Measurements from ENCODE around the gene CASQ2. TPM values are rescaled to one million over a fixed set of nuclear protein-coding genes. Genes with fewer than 3 reads are reported as not detected.

Gene CASQ2
- polyA plus RNA-seq, 1 donor (not counting 4 experiments of a cell fraction or from before 2014, with no cell fraction given): 0.04 TPM

DNA sequence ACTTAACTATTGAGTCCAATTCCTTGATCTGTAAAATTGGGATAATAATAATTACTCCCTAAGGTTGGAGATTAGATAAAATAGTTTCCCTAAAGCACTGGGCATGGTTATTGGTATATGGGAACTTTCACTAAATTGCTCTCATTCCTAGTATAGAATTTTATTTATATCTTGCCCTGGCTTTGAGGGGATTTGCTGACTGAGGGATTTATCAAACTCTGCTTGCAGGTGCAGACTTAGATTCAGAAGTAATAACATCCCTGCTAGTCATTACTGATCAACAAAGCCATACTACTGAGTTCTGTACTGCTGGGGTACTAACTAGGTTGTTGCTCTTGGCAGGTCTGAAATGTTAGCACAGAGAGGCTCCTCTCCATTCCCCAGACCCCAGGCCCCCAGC is 41.9 kb downstream of the CASQ2 start:
- Histone ChIP-seq H3K9ac (ENCODE audit: control insufficient read depth, extremely low read depth, insufficient read depth, low read length) (no peak overlapping the region), H3K27ac (ENCODE audit: control insufficient read depth, insufficient read depth, low read length) (no peak overlapping the region), H2AFZ (ENCODE audit: control insufficient read depth, low read length) (no peak overlapping the region), H3K9me1 (ENCODE audit: control insufficient read depth, extremely low read depth, insufficient read depth, low read length) (no peaks in the 10 kb centered on the region), H3K27me3 (ENCODE audit: control insufficient read depth, extremely low read depth, insufficient read depth, low read length) (no peaks in the 10 kb centered on the region), H3K9me3 (ENCODE audit: control insufficient read depth, low read depth, low read length) (no peaks in the 10 kb centered on the region), H3K36me3 (ENCODE audit: control insufficient read depth in 2 of 2, extremely low read depth in 1 of 2, insufficient read depth in 2 of 2, low read length in 2 of 2) (no peaks in the 10 kb centered on the region), H3K4me2 (ENCODE audit: control insufficient read depth, extremely low read depth, insufficient read depth, low read depth, low read length) (no peak overlapping the region), H4K20me1 (ENCODE audit: control insufficient read depth, extremely low read depth, insufficient read depth, low read length) (no peaks in the 10 kb centered on the region), H3K4me3 (ENCODE audit: control insufficient read depth in 2 of 3, extremely low read depth in 1 of 3, insufficient read depth in 2 of 3, low read depth in 1 of 3, low read length in 3 of 3) (no peak overlapping the region), H3K79me2 (ENCODE audit: control insufficient read depth, insufficient read depth, low read length) (no peaks in the 10 kb centered on the region), H3K4me1 (ENCODE audit: control insufficient read depth, extremely low read depth, insufficient read depth, low read length) (no peaks in the 10 kb centered on the region)
- TF ChIP-seq, protein P1, sequence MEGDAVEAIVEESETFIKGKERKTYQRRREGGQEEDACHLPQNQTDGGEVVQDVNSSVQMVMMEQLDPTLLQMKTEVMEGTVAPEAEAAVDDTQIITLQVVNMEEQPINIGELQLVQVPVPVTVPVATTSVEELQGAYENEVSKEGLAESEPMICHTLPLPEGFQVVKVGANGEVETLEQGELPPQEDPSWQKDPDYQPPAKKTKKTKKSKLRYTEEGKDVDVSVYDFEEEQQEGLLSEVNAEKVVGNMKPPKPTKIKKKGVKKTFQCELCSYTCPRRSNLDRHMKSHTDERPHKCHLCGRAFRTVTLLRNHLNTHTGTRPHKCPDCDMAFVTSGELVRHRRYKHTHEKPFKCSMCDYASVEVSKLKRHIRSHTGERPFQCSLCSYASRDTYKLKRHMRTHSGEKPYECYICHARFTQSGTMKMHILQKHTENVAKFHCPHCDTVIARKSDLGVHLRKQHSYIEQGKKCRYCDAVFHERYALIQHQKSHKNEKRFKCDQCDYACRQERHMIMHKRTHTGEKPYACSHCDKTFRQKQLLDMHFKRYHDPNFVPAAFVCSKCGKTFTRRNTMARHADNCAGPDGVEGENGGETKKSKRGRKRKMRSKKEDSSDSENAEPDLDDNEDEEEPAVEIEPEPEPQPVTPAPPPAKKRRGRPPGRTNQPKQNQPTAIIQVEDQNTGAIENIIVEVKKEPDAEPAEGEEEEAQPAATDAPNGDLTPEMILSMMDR (optimal IDR thresholded peaks at IDR 0.05 in 1 of 3, IDR thresholded peaks at IDR 0.05 in 1 of 3, conservative IDR thresholded peaks at IDR 0.05 in 1 of 3; ENCODE audit: extremely low read depth in 1 of 3, insufficient read depth in 2 of 3, low read length in 3 of 3): no peak
- TF ChIP-seq EZH2 (IDR thresholded peaks at IDR 0.05; ENCODE audit: low read length): no peak
- DNase-seq (ENCODE audit: low read depth, low spot score) (no peak), FAIRE-seq (no peak)
- dilution Hi-C loops (cut with MboI; ENCODE audit: extremely low pct_ligation_motif_present, low sequenced_read_pairs): no loop called here

DNA sequence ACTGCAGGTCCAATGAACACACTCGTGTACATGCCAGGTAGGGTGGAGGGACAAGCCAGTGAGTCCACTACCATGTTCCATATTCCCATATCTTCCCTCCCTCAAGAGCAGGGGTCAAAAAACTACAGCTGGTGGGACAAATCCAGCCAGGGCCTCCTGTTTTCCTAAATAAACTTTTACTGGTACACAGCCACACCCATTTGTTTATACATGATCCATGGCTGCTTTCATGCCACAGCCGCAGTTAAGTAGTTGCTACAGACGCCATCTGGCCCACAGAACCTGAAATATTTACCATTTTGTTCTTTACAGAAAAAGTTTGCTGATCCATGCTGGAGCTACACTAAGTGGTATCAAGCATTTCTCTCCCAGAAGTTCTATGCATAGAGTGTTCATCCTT is 42.4 kb downstream of the CASQ2 start:
- Histone ChIP-seq H4K20me1 (ENCODE audit: control insufficient read depth, extremely low read depth, insufficient read depth, low read length) (no peaks in the 10 kb centered on the region), H3K27ac (ENCODE audit: control insufficient read depth, insufficient read depth, low read length) (no peak overlapping the region), H3K9me1 (ENCODE audit: control insufficient read depth, extremely low read depth, insufficient read depth, low read length) (no peaks in the 10 kb centered on the region), H3K9me3 (ENCODE audit: control insufficient read depth, low read depth, low read length) (no peaks in the 10 kb centered on the region), H3K79me2 (ENCODE audit: control insufficient read depth, insufficient read depth, low read length) (no peaks in the 10 kb centered on the region), H2AFZ (ENCODE audit: control insufficient read depth, low read length) (no peak overlapping the region), H3K36me3 (ENCODE audit: control insufficient read depth in 2 of 2, extremely low read depth in 1 of 2, insufficient read depth in 2 of 2, low read length in 2 of 2) (no peaks in the 10 kb centered on the region), H3K4me1 (ENCODE audit: control insufficient read depth, extremely low read depth, insufficient read depth, low read length) (no peaks in the 10 kb centered on the region), H3K27me3 (ENCODE audit: control insufficient read depth, extremely low read depth, insufficient read depth, low read length) (no peaks in the 10 kb centered on the region), H3K4me2 (ENCODE audit: control insufficient read depth, extremely low read depth, insufficient read depth, low read depth, low read length) (no peak overlapping the region), H3K9ac (ENCODE audit: control insufficient read depth, extremely low read depth, insufficient read depth, low read length) (no peak overlapping the region), H3K4me3 (ENCODE audit: control insufficient read depth in 2 of 3, extremely low read depth in 1 of 3, insufficient read depth in 2 of 3, low read depth in 1 of 3, low read length in 3 of 3) (no peak overlapping the region)
- no peak for FAIRE-seq
- no peak for DNase-seq (ENCODE audit: low read depth, low spot score)
- dilution Hi-C loops (cut with MboI; ENCODE audit: extremely low pct_ligation_motif_present, low sequenced_read_pairs): no loop called here
- TF ChIP-seq, protein P1 (optimal IDR thresholded peaks at IDR 0.05 in 1 of 3, IDR thresholded peaks at IDR 0.05 in 1 of 3, conservative IDR thresholded peaks at IDR 0.05 in 1 of 3; ENCODE audit: extremely low read depth in 1 of 3, insufficient read depth in 2 of 3, low read length in 3 of 3): no peak
- no peak for TF ChIP-seq EZH2 (IDR thresholded peaks at IDR 0.05; ENCODE audit: low read length)
